Panc1 (cell line): ENCODE data around the gene ZBTB46. TPM values are rescaled to one million over a fixed set of nuclear protein-coding genes. Genes with fewer than 3 reads are reported as not detected.

Experiments used
- ATAC-seq: fragments of 200-7000 bp; cut with Tn5 transposase; 2 replicates; pipeline ENCODE4 v1.9.1; 2020; ENCODE audit warnings: mild to moderate bottlenecking, moderate library complexity
- BruUV-seq: library from RNA; stranded (reverse); fragments of 400-500 nt; replicated peaks from 2 replicates; lab custom pipeline; 2021; lab: Mats Ljungman, UMichigan
- CTCF ChIA-PET: fragments of 300-600 bp; sonication (Branson Sonifier 250); formaldehyde crosslinking; loops from one replicate; lab custom pipeline; 2022; ENCODE audit warnings: antibody characterized with exemption; lab: Charles Lee
- POLR2A ChIA-PET: fragments of 300-600 bp; sonication (Branson Sonifier 250); formaldehyde crosslinking; loops from one replicate; lab custom pipeline; 2022; ENCODE audit warnings: antibody characterized with exemption; lab: Charles Lee
- DNase-seq: peaks from one replicate; pipeline ENCODE4 v3.0.0-alpha.2; 2010; ENCODE audit warnings: low read depth, low spot score
- H3K27ac ChIP-seq: 2 replicates; pipeline ENCODE4 v1.5.1; 2011; ENCODE audit warnings: mild to moderate bottlenecking, low read length, inconsistent platforms
- H3K27me3 ChIP-seq: fragments of 200-500 bp; sonication (Bioruptor generic); 2 replicates; pipeline ENCODE4 v1.6.0; 2014; ENCODE audit warnings: low read length, inconsistent platforms; ENCODE audit not compliant: control insufficient read depth, insufficient read depth
- H3K36me3 ChIP-seq: fragments of 200-500 bp; sonication (Bioruptor generic); 2 replicates; pipeline ENCODE4 v1.5.1; 2014; ENCODE audit warnings: inconsistent platforms, mild to moderate bottlenecking, low read length, moderate library complexity; ENCODE audit not compliant: control insufficient read depth, insufficient read depth
- H3K4me1 ChIP-seq: 2 replicates; pipeline ENCODE4 v1.5.1; 2011; ENCODE audit warnings: inconsistent platforms, mild to moderate bottlenecking, low read length, moderate library complexity; ENCODE audit not compliant: control insufficient read depth, insufficient read depth
- H3K4me3 ChIP-seq, 2 experiments: 2 replicates each; pipeline ENCODE4 v1.5.1; 2011 to 2012; ENCODE audit warnings: low read depth in 2 of 2, low read length in 2 of 2, mild to moderate bottlenecking in 2 of 2, inconsistent platforms in 1 of 2, moderate library complexity in 1 of 2
- H3K9me3 ChIP-seq: fragments of 200-500 bp; sonication (Bioruptor generic); 2 replicates; pipeline ENCODE4 v1.5.1; 2014; ENCODE audit warnings: low read depth, mild to moderate bottlenecking, inconsistent platforms, low read length, moderate library complexity; ENCODE audit not compliant: control insufficient read depth, insufficient read depth
- CTCF ChIP-seq: fragments of 450-650 bp; IDR thresholded peaks from 2 replicates; pipeline ENCODE4 v1.5.1; 2017; ENCODE audit warnings: mild to moderate bottlenecking
- POLR2AphosphoS5 ChIP-seq: IDR thresholded peaks from 2 replicates; pipeline ENCODE4 v1.6.1; 2012; ENCODE audit warnings: mild to moderate bottlenecking, low read depth, low read length, moderate library complexity
- REST ChIP-seq, 2 experiments: IDR thresholded peaks; 2 replicates each; pipeline ENCODE4 v1.6.1; 2011 to 2012; ENCODE audit warnings: low read depth in 2 of 2, control low read depth in 1 of 2, low read length in 1 of 2, mild to moderate bottlenecking in 1 of 2, moderate library complexity in 1 of 2; ENCODE audit not compliant: insufficient read depth in 1 of 2
- SIN3A ChIP-seq: IDR thresholded peaks from 2 replicates; pipeline ENCODE4 v1.6.1; 2012; ENCODE audit warnings: low read depth, mild to moderate bottlenecking, low read length, moderate library complexity, borderline replicate concordance; ENCODE audit not compliant: insufficient read depth
- TCF7L2 ChIP-seq: IDR thresholded peaks from 2 replicates; pipeline ENCODE4 v1.6.1; 2011; ENCODE audit warnings: mild to moderate bottlenecking, low read depth, low read length, inconsistent platforms
- in situ Hi-C: cut with HindIII; loops from 2 replicates; pipeline ENCODE4 v1.10.0; 2016; ENCODE audit warnings: low sequenced_read_pairs, low pct_unique_long_range_greater_than_20kb
- intact Hi-C: fragments of 100-400 bp; cut with micrococcal nuclease; formaldehyde crosslinking; loops from one replicate; pipeline ENCODE4 v1.10.0; 2022; ENCODE audit not compliant: unreplicated experiment
- total RNA-seq: library from RNA; stranded (reverse); gene quantifications from one replicate; pipeline ENCODE4 v1.2.1, GENCODE V29; 2021; ENCODE audit not compliant: unreplicated experiment

ZBTB46 gene
- total RNA-seq, 1 experiment from 2014 or later: 15.2 TPM

GRCh38 chr20:63860325-63861051 is 29.4 kb upstream of the ZBTB46 start (continued):
- no peak for TF ChIP-seq REST (IDR thresholded peaks at IDR 0.05; ENCODE audit: insufficient read depth in 1 of 2, low read depth in 2 of 2, low read length in 1 of 2)

- H3K27ac ChIP-seq: peak overlapping the region; percentile 63
- CTCF ChIA-PET: interaction anchor here (0.6 kb wide), 1 partner anchor 100 kb away, joined by 3 read pairs; no protein-coding TSS in a partner anchor
- H3K4me3 ChIP-seq: no peak overlapping the region
- in situ Hi-C loops (no loop called here), intact Hi-C loops (no loop called here)
- H3K36me3 ChIP-seq: no peaks in the 10 kb centered on the region
- no TSS peak for BruUV-seq
- ATAC-seq (no peak), DNase-seq (no peak)
- H3K9me3 ChIP-seq: no peaks in the 10 kb centered on the region
- no peaks in the 10 kb centered on the region for H3K27me3 ChIP-seq
- no peak for TF ChIP-seq POLR2AphosphoS5
- TF ChIP-seq CTCF: no peak
- TF ChIP-seq SIN3A: no peak
- TF ChIP-seq TCF7L2: no peak
- POLR2A ChIA-PET: interaction anchor here (0.6 kb wide), 1 partner anchor 140 kb away, joined by 8 read pairs; no protein-coding TSS in a partner anchor
- H3K4me1 ChIP-seq: peaks cover 39% of the 10 kb centered on the region
These were observed 28.2 kb upstream of the ZBTB46 start for GRCh38 chr20:63859166-63859699.

- ATAC-seq: peak; percentile 38
- in situ Hi-C loops: no loop called here
- POLR2A ChIA-PET: interaction anchor here (0.6 kb wide), 1 partner anchor 139 kb away, joined by 8 read pairs; no protein-coding TSS in a partner anchor
These were observed 27.5 kb upstream of the ZBTB46 start for GRCh38 chr20:63858393-63859165.

More at GRCh38 chr20:63858393-63859165, 27.5 kb upstream of the ZBTB46 start:
- Histone ChIP-seq H3K27ac (peak overlapping the region; percentile 63), H3K27me3 (no peaks in the 10 kb centered on the region), H3K4me3 (no peak overlapping the region), H3K4me1 (peaks cover 42% of the 10 kb centered on the region), H3K9me3 (no peaks in the 10 kb centered on the region), H3K36me3 (no peaks in the 10 kb centered on the region)
- TF ChIP-seq REST (IDR thresholded peaks at IDR 0.05; ENCODE audit: insufficient read depth in 1 of 2, low read depth in 2 of 2, low read length in 1 of 2) (no peak), TCF7L2 (no peak), POLR2AphosphoS5 (no peak; the same call in 1 of the 2 replicates), SIN3A (no peak), CTCF (no peak; the same call in 1 of the 2 replicates)
- BruUV-seq: no TSS peak
- CTCF ChIA-PET: interaction anchor here (0.6 kb wide), 1 partner anchor 99 kb away, joined by 3 read pairs; no protein-coding TSS in a partner anchor
- no peak for DNase-seq
- intact Hi-C loops: no loop called here
